Prostate gland (tissue), 2 donors: ENCODE results near the gene ZSWIM6. TPM values are rescaled to one million over a fixed set of nuclear protein-coding genes. Genes with fewer than 3 reads are reported as not detected.

ENCODE experiments used
- DNase-seq: peaks from one replicate; pipeline ENCODE4 v3.0.0-alpha.2; 2019; ENCODE audit warnings: low spot score
- H3K27ac ChIP-seq, 2 donors: fragments of 200-600 bp; sonication (generic); 2 replicates each; pipeline ENCODE4 v1.5.1; 2017 to 2019
- H3K27me3 ChIP-seq: fragments of 200-600 bp; sonication (generic); replicated peaks from 2 replicates; pipeline ENCODE4 v1.5.1; 2019; ENCODE audit not compliant: insufficient read depth
- H3K36me3 ChIP-seq, 2 donors: fragments of 200-600 bp; sonication (generic); 1 replicate in 1 of 2; 2 replicates in 1 of 2; pipeline versions ENCODE4 v1.5.1 to v1.8.1; 2017 to 2019
- H3K4me1 ChIP-seq: fragments of 200-600 bp; sonication (generic); replicated peaks from 2 replicates; pipeline ENCODE4 v1.5.1; 2019
- H3K4me3 ChIP-seq, 2 donors: fragments of 200-600 bp; sonication (generic); 2 replicates each; pipeline ENCODE4 v1.5.1; 2017 to 2019
- H3K9me3 ChIP-seq: fragments of 200-600 bp; sonication (generic); 2 replicates; pipeline ENCODE4 v1.5.1; 2017
- CTCF ChIP-seq, 4 experiments: fragments of 200-600 bp in 2 of 4; fragments of 450-650 bp in 2 of 4; sonication (generic) in 2 of 4; IDR thresholded peaks; 1 replicate in 3 of 4; 2 replicates in 1 of 4; pipeline ENCODE4 v1.5.1; 2016 to 2019; ENCODE audit warnings: antibody characterized with exemption in 4 of 4, mild to moderate bottlenecking in 2 of 4, moderate library complexity in 2 of 4
- POLR2A ChIP-seq: fragments of 450-650 bp; IDR thresholded peaks from one replicate; pipeline ENCODE4 v1.6.1; 2016; ENCODE audit warnings: antibody characterized with exemption, mild to moderate bottlenecking
- POLR2AphosphoS5 ChIP-seq: sonication (generic); formaldehyde crosslinking; IDR thresholded peaks from one replicate; pipeline ENCODE4 v1.6.1; 2017; ENCODE audit warnings: antibody characterized with exemption
- WGBS: methylation state at CpG from one replicate; pipeline ENCODE4 v1.1.5; 2018; 5-methylcytosine and 5-hydroxymethylcytosine counted together
- intact Hi-C: fragments of 100-400 bp; cut with DNase I; formaldehyde crosslinking; loops from one replicate; pipeline ENCODE4 v1.14.2; 2022
- total RNA-seq, 2 donors: library from RNA; depleted of rRNA; stranded (reverse); fragments of >200 nt; gene quantifications; one replicate each; pipeline ENCODE4 v1.1.0, GENCODE V29; 2016

ZSWIM6 gene
- total RNA-seq, 2 donors from 2014 or later: 8.7 to 13.7 TPM

DNA sequence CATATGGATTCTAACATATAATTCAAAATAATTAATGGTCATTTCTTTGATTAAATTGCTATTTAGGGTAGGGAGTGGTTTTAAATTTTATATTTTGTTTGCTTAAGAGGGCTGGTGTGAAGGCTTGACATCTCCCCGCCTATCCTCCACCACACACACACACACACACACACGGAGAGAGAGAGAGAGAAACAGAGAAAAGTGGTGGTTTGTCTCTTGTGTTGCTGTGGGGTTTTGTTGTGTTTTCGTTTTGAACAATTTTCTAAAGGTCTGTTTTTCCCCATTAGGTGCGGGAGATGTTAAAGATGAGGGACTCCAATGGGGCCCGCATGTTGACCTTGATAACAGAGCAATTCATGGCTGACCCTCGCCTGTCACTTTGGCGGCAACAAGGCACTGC, 161.9 kb downstream of the ZSWIM6 start:
- no peak overlapping the region for H3K4me3 ChIP-seq
- 86% methylated on average over 7 of the region's 7 CpGs for WGBS

DNA sequence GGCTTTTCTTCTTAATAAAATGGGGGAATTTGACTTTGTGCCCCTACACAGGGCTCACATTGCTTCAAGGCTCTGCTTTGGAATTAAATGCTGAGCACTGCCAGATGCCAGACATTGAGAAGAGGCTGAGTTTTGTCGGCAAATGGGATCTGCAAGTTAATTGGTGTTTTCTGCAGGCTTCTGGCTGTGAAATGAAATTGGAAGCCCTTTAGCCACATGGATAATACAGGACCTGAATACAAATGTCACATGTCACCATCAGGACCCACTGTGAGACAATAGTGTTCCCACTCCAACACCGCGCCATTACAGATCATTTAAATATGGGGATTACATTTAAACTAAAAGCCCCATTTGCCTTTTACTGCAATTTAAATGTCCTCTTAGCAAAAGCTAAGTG, 164.4 kb downstream of the ZSWIM6 start:
- H3K4me1 ChIP-seq: no peaks in the 10 kb centered on the region
- 75% methylated on average over 3 of the region's 3 CpGs for WGBS
- H3K9me3 ChIP-seq: no peaks in the 10 kb centered on the region
- H3K27ac ChIP-seq: no peak overlapping the region
- H3K36me3 ChIP-seq: no peaks in the 10 kb centered on the region
- intact Hi-C loops: no loop called here
- no peaks in the 10 kb centered on the region for H3K27me3 ChIP-seq
- no peak for TF ChIP-seq CTCF (IDR thresholded peaks at IDR 0.05)
- no peak for TF ChIP-seq POLR2A
- TF ChIP-seq POLR2AphosphoS5: no peak
- no peak for DNase-seq
- no peak overlapping the region for H3K4me3 ChIP-seq

More for the DNA sequence above, 161.9 kb downstream of the ZSWIM6 start:
- H3K9me3 ChIP-seq: no peaks in the 10 kb centered on the region
- H3K27me3 ChIP-seq: no peaks in the 10 kb centered on the region
- no peak overlapping the region for H3K27ac ChIP-seq
- TF ChIP-seq POLR2AphosphoS5 (no peak), POLR2A (no peak), CTCF (IDR thresholded peaks at IDR 0.05) (no peak)
- intact Hi-C loops: no loop called here
- DNase-seq: no peak
- H3K4me1 ChIP-seq: no peaks in the 10 kb centered on the region
- H3K36me3 ChIP-seq: no peaks in the 10 kb centered on the region

- TF ChIP-seq CTCF (IDR thresholded peaks at IDR 0.05) (no peak), POLR2AphosphoS5 (peak; percentile 5), POLR2A (no peak)
- Histone ChIP-seq H3K4me3 (no peak overlapping the region), H3K36me3 (no peaks in the 10 kb centered on the region), H3K4me1 (no peaks in the 10 kb centered on the region), H3K9me3 (no peaks in the 10 kb centered on the region), H3K27ac (no peak overlapping the region), H3K27me3 (no peaks in the 10 kb centered on the region)
- no peak for DNase-seq
- 19% methylated on average over 4 of the region's 4 CpGs for WGBS
- intact Hi-C loops: no loop called here
Observed at GRCh38 chr5:61496860-61497259, 164.8 kb downstream of the ZSWIM6 start.

DNA sequence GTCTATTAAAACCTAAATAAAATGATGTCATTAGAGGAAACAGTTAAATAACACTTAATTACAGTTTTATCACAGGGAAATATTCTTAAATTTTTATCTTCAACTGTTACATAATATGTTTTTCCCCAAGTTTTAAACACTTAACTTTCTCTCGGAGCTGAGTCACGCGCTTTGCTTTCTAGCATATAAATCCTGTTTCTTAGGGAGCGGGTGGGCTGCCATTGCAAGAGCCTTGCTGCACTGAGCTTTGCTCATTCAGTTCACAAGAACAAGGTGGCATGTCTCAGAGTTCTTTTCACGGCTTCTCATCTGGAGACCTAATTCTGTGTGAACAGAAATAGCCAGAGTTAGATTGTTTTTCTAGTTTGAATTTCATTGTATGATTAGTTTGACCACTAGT, 166.1 kb downstream of the ZSWIM6 start:
- 81% methylated on average over 5 of the region's 5 CpGs for WGBS
- Histone ChIP-seq H3K27ac (no peak overlapping the region), H3K4me1 (no peaks in the 10 kb centered on the region), H3K27me3 (no peaks in the 10 kb centered on the region), H3K4me3 (no peak overlapping the region), H3K9me3 (no peaks in the 10 kb centered on the region), H3K36me3 (no peaks in the 10 kb centered on the region)
- no peak for TF ChIP-seq POLR2AphosphoS5
- no peak for TF ChIP-seq CTCF (IDR thresholded peaks at IDR 0.05)
- no peak for TF ChIP-seq POLR2A
- intact Hi-C loops: no loop called here
- no peak for DNase-seq

- TF ChIP-seq POLR2A (no peak), POLR2AphosphoS5 (no peak), CTCF (IDR thresholded peaks at IDR 0.05) (no peak)
- no peaks in the 10 kb centered on the region for H3K9me3 ChIP-seq
- intact Hi-C loops: no loop called here
- WGBS: 87% methylated on average over 3 of the region's 3 CpGs
- no peaks in the 10 kb centered on the region for H3K36me3 ChIP-seq
- H3K27me3 ChIP-seq: no peaks in the 10 kb centered on the region
- H3K27ac ChIP-seq: no peak overlapping the region
- H3K4me3 ChIP-seq: no peak overlapping the region
- no peaks in the 10 kb centered on the region for H3K4me1 ChIP-seq
- no peak for DNase-seq
Observed at GRCh38 chr5:61501971-61502370, 169.9 kb downstream of the ZSWIM6 start.
